Natural killer cell (primary cell): ENCODE results near the gene LHX8. TPM values are rescaled to one million over a fixed set of nuclear protein-coding genes. Genes with fewer than 3 reads are reported as not detected.

Source experiments
- ATAC-seq, 3 donors: fragments of 150-1000 bp in 2 of 3; fragments of 200-7000 bp in 1 of 3; cut with Tn5 transposase; 1 replicate in 1 of 3; 2 replicates in 2 of 3; pipeline ENCODE4 v1.10.0; 2021; ENCODE audit warnings: mild to moderate bottlenecking in 2 of 3, moderate library complexity in 2 of 3
- DNase-seq, 2 donors: peaks; one replicate each; pipeline versions ENCODE4 v3.0.0 to v3.0.0-alpha.2; 2013 to 2021; ENCODE audit warnings: mixed read lengths in 1 of 2
- H3K27ac ChIP-seq: one replicate; pipeline ENCODE4 v1.5.1; 2013; ENCODE audit warnings: mild to moderate bottlenecking, low read length
- H3K27me3 ChIP-seq: one replicate; pipeline ENCODE4 v1.6.1; 2013; ENCODE audit warnings: low read length; ENCODE audit not compliant: control insufficient read depth, insufficient read depth
- H3K36me3 ChIP-seq: one replicate; pipeline ENCODE4 v1.6.1; 2013; ENCODE audit warnings: low read length; ENCODE audit not compliant: control insufficient read depth, insufficient read depth
- H3K4me1 ChIP-seq: one replicate; pipeline ENCODE4 v1.6.1; 2013; ENCODE audit warnings: low read length; ENCODE audit not compliant: control insufficient read depth, insufficient read depth
- H3K4me3 ChIP-seq: one replicate; pipeline ENCODE4 v1.5.1; 2013; ENCODE audit warnings: low read length
- H3K9me3 ChIP-seq: one replicate; pipeline ENCODE4 v1.6.1; 2013; ENCODE audit warnings: low read length; ENCODE audit not compliant: control insufficient read depth, insufficient read depth
- H3K27ac Mint-ChIP-seq, 2 donors: one replicate each; pipeline ENCODE4 v1.8.0; 2022; ENCODE audit warnings: mild to moderate bottlenecking in 2 of 2, mixed read lengths in 2 of 2, moderate library complexity in 1 of 2
- H3K27me3 Mint-ChIP-seq, 2 donors: one replicate each; pipeline ENCODE4 v1.8.0; 2022; ENCODE audit warnings: low read depth in 2 of 2, mixed read lengths in 2 of 2
- H3K36me3 Mint-ChIP-seq: one replicate; pipeline ENCODE4 v1.8.0; 2022; ENCODE audit warnings: mixed read lengths
- H3K4me1 Mint-ChIP-seq, 2 donors: one replicate each; pipeline ENCODE4 v1.8.0; 2022; ENCODE audit warnings: mixed read lengths in 2 of 2
- H3K4me3 Mint-ChIP-seq: one replicate; pipeline ENCODE4 v1.8.0; 2022; ENCODE audit warnings: mild to moderate bottlenecking, moderate library complexity, mixed read lengths
- H3K9me3 Mint-ChIP-seq, 2 donors: one replicate each; pipeline ENCODE4 v1.8.0; 2022; ENCODE audit warnings: mixed read lengths in 2 of 2
- CTCF ChIP-seq: fragments of 200-600 bp; IDR thresholded peaks from one replicate; pipeline ENCODE4 v1.8.0; 2022; ENCODE audit warnings: antibody characterized with exemption
- WGBS: methylation state at CpG from one replicate; pipeline ENCODE4 v1.1.7; 2013; ENCODE audit warnings: missing lambda C conversion rate; ENCODE audit not compliant: insufficient coverage; 5-methylcytosine and 5-hydroxymethylcytosine counted together
- intact Hi-C: fragments of 100-400 bp; cut with micrococcal nuclease; formaldehyde crosslinking; loops from one replicate; pipeline ENCODE4 v1.14.2; 2022
- total RNA-seq, 4 donors: library from RNA; stranded (reverse); fragments of 120-200 nt in 1 of 4; gene quantifications; one replicate each; pipeline versions ENCODE4 v1.2.3 to v1.2.4, GENCODE V29; 2013 to 2022

LHX8 gene
- total RNA-seq, 3 donors from 2014 or later (not counting 1 experiment from before 2014, with no cell fraction given), result not detected

GRCh38 chr1:75132242-75132811 is 1.9 kb upstream of the LHX8 start:
- Mint-ChIP-seq H3K4me3 (no peak overlapping the region), H3K27me3 (peaks cover 62 to 70% of the 10 kb centered on the region in 2 donors), H3K36me3 (peaks cover 46% of the 10 kb centered on the region), H3K27ac (no peak overlapping the region), H3K4me1 (no peaks in the 10 kb centered on the region), H3K9me3 (peaks cover 6 to 15% of the 10 kb centered on the region in 2 donors)
- DNase-seq (no peak), ATAC-seq (no peak)
- H3K36me3 ChIP-seq, result no peaks in the 10 kb centered on the region
- intact Hi-C loops, result no loop called here
- WGBS, result 11% methylated on average over 23 of the region's 23 CpGs
- H3K27ac ChIP-seq, result no peak overlapping the region
- no peak for TF ChIP-seq CTCF
- H3K9me3 ChIP-seq, result peaks cover 33% of the 10 kb centered on the region
- H3K4me1 ChIP-seq, result peaks cover 7% of the 10 kb centered on the region
- no peak overlapping the region for H3K4me3 ChIP-seq
- peaks cover 70% of the 10 kb centered on the region for H3K27me3 ChIP-seq

GRCh38 chr1:75132812-75133619 is 1.2 kb upstream of the LHX8 start:
- no peak for TF ChIP-seq CTCF
- Histone ChIP-seq H3K27ac (no peak overlapping the region), H3K4me3 (no peak overlapping the region), H3K9me3 (peaks cover 28% of the 10 kb centered on the region), H3K36me3 (no peaks in the 10 kb centered on the region), H3K27me3 (peaks cover 68% of the 10 kb centered on the region), H3K4me1 (peaks cover 7% of the 10 kb centered on the region)
- H3K4me3 Mint-ChIP-seq, result no peak overlapping the region
- ATAC-seq, result no peak
- no peak overlapping the region for H3K27ac Mint-ChIP-seq
- H3K36me3 Mint-ChIP-seq, result peaks cover 39% of the 10 kb centered on the region
- WGBS, result 8% methylated on average over 15 of the region's 23 CpGs
- peaks cover 6 to 15% of the 10 kb centered on the region in 2 donors for H3K9me3 Mint-ChIP-seq
- intact Hi-C loops, result no loop called here
- peaks cover 63 to 70% of the 10 kb centered on the region in 2 donors for H3K27me3 Mint-ChIP-seq
- no peak for DNase-seq
- no peaks in the 10 kb centered on the region for H3K4me1 Mint-ChIP-seq

GRCh38 chr1:75134647-75135572 is 722 bp downstream of the LHX8 start:
- Mint-ChIP-seq H3K9me3 (peaks cover 6 to 13% of the 10 kb centered on the region in 2 donors), H3K4me3 (no peak overlapping the region), H3K27me3 (peaks cover 52 to 66% of the 10 kb centered on the region in 2 donors), H3K27ac (no peak overlapping the region), H3K4me1 (no peaks in the 10 kb centered on the region), H3K36me3 (peaks cover 26% of the 10 kb centered on the region)
- H3K27me3 ChIP-seq, result peaks cover 59% of the 10 kb centered on the region
- intact Hi-C loops, result no loop called here
- TF ChIP-seq CTCF, result no peak
- no peak overlapping the region for H3K27ac ChIP-seq
- DNase-seq (no peak), ATAC-seq (no peak)
- WGBS, result 5% methylated on average over 53 of the region's 54 CpGs
- peaks cover 7% of the 10 kb centered on the region for H3K4me1 ChIP-seq
- no peaks in the 10 kb centered on the region for H3K36me3 ChIP-seq
- H3K4me3 ChIP-seq, result no peak overlapping the region
- H3K9me3 ChIP-seq, result peaks cover 17% of the 10 kb centered on the region
